ENCODE data around the gene ARHGAP25.

- no peak for TF ChIP-seq CTCF (IDR thresholded peaks at IDR 0.05)
- no peak for TF ChIP-seq POLR2AphosphoS5 (IDR thresholded peaks at IDR 0.05)
- TF ChIP-seq POLR2A (IDR thresholded peaks at IDR 0.05): no peak
These were observed 38.6 kb upstream of the ARHGAP25 start for GRCh38 chr2:68695971-68696370.
